Tibial nerve (tissue), 4 donors: Measurements from ENCODE around the gene DENND2C. TPM values are rescaled to one million over a fixed set of nuclear protein-coding genes. Genes with fewer than 3 reads are reported as not detected.

Source experiments
- DNase-seq, 2 donors: peaks; one replicate each; pipeline ENCODE4 v3.0.0-alpha.2; 2019; ENCODE audit warnings: low spot score in 2 of 2
- H3K27ac ChIP-seq, 4 donors: fragments of 200-600 bp; sonication (generic) in 3 of 4; one replicate each; pipeline ENCODE4 v1.5.1; 2017 to 2019; ENCODE audit warnings: mild to moderate bottlenecking in 1 of 4
- H3K27me3 ChIP-seq, 2 donors: fragments of 200-600 bp; sonication (generic) in 1 of 2; one replicate each; pipeline versions ENCODE4 v1.5.1 to v1.6.0; 2017 to 2019
- H3K36me3 ChIP-seq, 3 donors: fragments of 200-600 bp; sonication (generic); one replicate each; pipeline ENCODE4 v1.5.1; 2018 to 2019
- H3K4me1 ChIP-seq, 4 donors: fragments of 200-600 bp; sonication (generic) in 3 of 4; one replicate each; pipeline ENCODE4 v1.5.1; 2017 to 2019
- H3K4me3 ChIP-seq, 4 donors: fragments of 200-600 bp; sonication (generic) in 3 of 4; one replicate each; pipeline ENCODE4 v1.5.1; 2017 to 2019; ENCODE audit warnings: mild to moderate bottlenecking in 1 of 4, moderate library complexity in 1 of 4
- H3K9me3 ChIP-seq, 4 donors: fragments of 200-600 bp; sonication (generic) in 3 of 4; one replicate each; pipeline ENCODE4 v1.5.1; 2017 to 2019
- EP300 ChIP-seq, 2 donors: sonication (generic); formaldehyde crosslinking; IDR thresholded peaks; one replicate each; pipeline ENCODE4 v1.6.1; 2017; ENCODE audit warnings: antibody characterized with exemption in 2 of 2, mild to moderate bottlenecking in 1 of 2
- POLR2A ChIP-seq, 2 donors: fragments of 450-650 bp; IDR thresholded peaks; one replicate each; pipeline ENCODE4 v1.6.1; 2017; ENCODE audit warnings: antibody characterized with exemption in 2 of 2, mild to moderate bottlenecking in 2 of 2, moderate library complexity in 2 of 2
- WGBS, 2 donors: methylation state at CpG; one replicate each; pipeline ENCODE4 v1.1.5; 2018; 5-methylcytosine and 5-hydroxymethylcytosine counted together
- total RNA-seq, 4 donors: library from RNA; depleted of rRNA; stranded (reverse); fragments of >200 nt; gene quantifications; one replicate each; pipeline ENCODE4 v1.1.0, GENCODE V29; 2016
- TF ChIP-seq, protein P1 (sequence below), 5 experiments: fragments of 200-600 bp in 3 of 5; fragments of 450-650 bp in 2 of 5; sonication (generic) in 3 of 5; IDR thresholded peaks; one replicate each; pipeline ENCODE4 v1.5.1; 2016 to 2019; ENCODE audit warnings: antibody characterized with exemption in 5 of 5, mild to moderate bottlenecking in 3 of 5, moderate library complexity in 2 of 5

Gene DENND2C
- total RNA-seq, 4 donors from 2014 or later = 2.4 to 4.5 (median 3.3) TPM

- Histone ChIP-seq H3K4me1 (no peaks in the 10 kb centered on the region), H3K27me3 (no peaks in the 10 kb centered on the region), H3K4me3 (no peak overlapping the region), H3K9me3 (no peaks in the 10 kb centered on the region), H3K27ac (no peak overlapping the region), H3K36me3 (peaks cover 0 to 16% (median 0%) of the 10 kb centered on the region in 3 donors)
- 93 to 94% methylated on average over 5 of the region's 5 CpGs for WGBS, 2 donors
- TF ChIP-seq EP300 (IDR thresholded peaks at IDR 0.05) (no peak), POLR2A (IDR thresholded peaks at IDR 0.05) (no peak)
- TF ChIP-seq, protein P1, sequence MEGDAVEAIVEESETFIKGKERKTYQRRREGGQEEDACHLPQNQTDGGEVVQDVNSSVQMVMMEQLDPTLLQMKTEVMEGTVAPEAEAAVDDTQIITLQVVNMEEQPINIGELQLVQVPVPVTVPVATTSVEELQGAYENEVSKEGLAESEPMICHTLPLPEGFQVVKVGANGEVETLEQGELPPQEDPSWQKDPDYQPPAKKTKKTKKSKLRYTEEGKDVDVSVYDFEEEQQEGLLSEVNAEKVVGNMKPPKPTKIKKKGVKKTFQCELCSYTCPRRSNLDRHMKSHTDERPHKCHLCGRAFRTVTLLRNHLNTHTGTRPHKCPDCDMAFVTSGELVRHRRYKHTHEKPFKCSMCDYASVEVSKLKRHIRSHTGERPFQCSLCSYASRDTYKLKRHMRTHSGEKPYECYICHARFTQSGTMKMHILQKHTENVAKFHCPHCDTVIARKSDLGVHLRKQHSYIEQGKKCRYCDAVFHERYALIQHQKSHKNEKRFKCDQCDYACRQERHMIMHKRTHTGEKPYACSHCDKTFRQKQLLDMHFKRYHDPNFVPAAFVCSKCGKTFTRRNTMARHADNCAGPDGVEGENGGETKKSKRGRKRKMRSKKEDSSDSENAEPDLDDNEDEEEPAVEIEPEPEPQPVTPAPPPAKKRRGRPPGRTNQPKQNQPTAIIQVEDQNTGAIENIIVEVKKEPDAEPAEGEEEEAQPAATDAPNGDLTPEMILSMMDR (IDR thresholded peaks at IDR 0.05) = no peak
- no peak for DNase-seq
Observed at GRCh38 chr1:114623364-114623763, 46.5 kb downstream of the DENND2C start.

DNA sequence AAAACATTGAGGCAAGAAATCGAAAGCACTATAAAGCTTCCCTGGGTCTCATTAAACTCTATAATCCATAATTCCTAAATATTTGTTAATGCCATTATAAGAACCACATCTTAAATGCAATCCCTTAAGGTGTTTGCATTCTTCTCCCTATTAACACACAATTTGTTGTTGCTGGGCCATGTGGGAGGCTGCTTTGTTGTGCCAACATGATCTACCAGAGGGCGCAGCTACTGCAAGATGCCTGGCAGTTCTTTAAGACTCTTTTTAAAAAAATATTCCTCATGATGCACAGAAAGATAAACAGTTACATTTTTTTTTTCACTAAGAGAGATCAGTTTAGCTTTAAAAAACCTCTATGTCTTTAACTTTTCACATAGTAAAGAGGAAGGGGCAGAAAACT lies 49.4 kb downstream of the DENND2C start:
- no peaks in the 10 kb centered on the region for H3K4me1 ChIP-seq
- no peaks in the 10 kb centered on the region for H3K9me3 ChIP-seq
- no peak overlapping the region for H3K4me3 ChIP-seq
- H3K27me3 ChIP-seq = no peaks in the 10 kb centered on the region
- peaks cover 0 to 42% (median 0%) of the 10 kb centered on the region in 3 donors for H3K36me3 ChIP-seq
- TF ChIP-seq EP300 (IDR thresholded peaks at IDR 0.05) = no peak
- no peak for DNase-seq
- 86 to 88% methylated on average over 2 of the region's 2 CpGs for WGBS, 2 donors
- H3K27ac ChIP-seq = no peak overlapping the region

DNA sequence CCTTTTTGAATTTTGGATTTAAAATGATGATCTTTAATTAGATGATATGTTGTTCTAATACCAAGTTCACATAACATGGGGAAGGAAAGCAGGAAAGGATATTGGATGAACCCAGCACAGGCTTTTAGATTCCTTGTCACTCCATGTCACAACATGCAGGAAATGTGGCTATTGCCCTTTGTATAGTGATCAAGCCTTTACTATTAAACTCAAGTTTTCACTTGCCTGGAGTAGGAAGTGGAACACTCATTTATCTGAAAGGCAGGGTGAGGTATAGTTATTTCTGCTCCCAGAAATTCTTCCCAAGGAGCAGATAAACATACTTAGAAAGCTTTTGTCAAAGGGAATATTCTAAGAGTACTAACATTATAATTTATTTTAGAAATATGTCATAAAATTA lies 51.2 kb downstream of the DENND2C start:
- no peak for TF ChIP-seq EP300 (IDR thresholded peaks at IDR 0.05)
- no peak for TF ChIP-seq POLR2A (IDR thresholded peaks at IDR 0.05)
- TF ChIP-seq, protein P1 (IDR thresholded peaks at IDR 0.05) = no peak

DNA sequence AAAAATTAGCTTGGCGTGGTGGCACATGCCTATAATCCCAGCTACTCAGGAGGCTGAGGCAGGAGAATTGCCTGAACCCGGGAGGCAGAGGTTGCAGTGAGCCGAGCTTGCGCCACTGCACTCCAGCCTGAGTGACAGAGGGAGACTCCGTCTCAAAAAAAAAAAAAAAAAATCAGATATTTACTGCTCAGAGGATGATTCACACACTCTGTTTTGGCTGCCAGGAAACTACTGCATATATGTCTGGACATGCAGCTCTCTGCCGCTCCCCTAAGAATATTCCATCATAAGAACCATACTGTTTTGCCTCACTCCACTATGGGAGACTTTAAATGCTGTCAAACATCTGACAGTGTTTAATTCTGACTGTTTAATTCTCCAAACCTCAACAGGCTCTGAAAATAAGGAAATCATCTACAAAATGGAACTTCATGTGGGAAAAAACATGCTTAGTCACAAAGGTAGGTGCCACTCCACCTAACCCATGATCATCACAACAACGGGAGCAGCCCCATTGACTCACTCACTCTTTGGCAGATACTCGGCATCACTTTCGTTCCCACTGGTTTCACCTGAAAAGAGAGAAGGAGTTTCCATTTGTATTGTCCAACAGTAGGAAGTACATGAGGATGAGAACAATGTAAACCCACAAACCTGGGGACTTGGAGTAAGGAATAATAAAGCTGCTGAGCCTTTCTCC lies 59.2 kb downstream of the DENND2C start:
- DNase-seq = no peak
- no peaks in the 10 kb centered on the region for H3K27me3 ChIP-seq
- no peak overlapping the region for H3K4me3 ChIP-seq
- TF ChIP-seq EP300 (IDR thresholded peaks at IDR 0.05) (no peak), POLR2A (IDR thresholded peaks at IDR 0.05) (no peak)
- TF ChIP-seq, protein P1 (IDR thresholded peaks at IDR 0.05) = no peak
- H3K9me3 ChIP-seq = no peaks in the 10 kb centered on the region
- peaks cover 0 to 45% (median 0%) of the 10 kb centered on the region in 3 donors for H3K36me3 ChIP-seq
- H3K27ac ChIP-seq = no peak overlapping the region
- no peaks in the 10 kb centered on the region for H3K4me1 ChIP-seq
- WGBS, 2 donors = 93 to 96% methylated on average over 9 of the region's 9 CpGs

More for the DNA sequence above, 51.2 kb downstream of the DENND2C start:
- H3K4me1 ChIP-seq = no peaks in the 10 kb centered on the region
- H3K36me3 ChIP-seq = peaks cover 0 to 45% (median 0%) of the 10 kb centered on the region in 3 donors
- H3K4me3 ChIP-seq = no peak overlapping the region
- no peaks in the 10 kb centered on the region for H3K9me3 ChIP-seq
- no peak overlapping the region for H3K27ac ChIP-seq
- no peak for DNase-seq
- no peaks in the 10 kb centered on the region for H3K27me3 ChIP-seq

GRCh38 chr1:114609826-114610225 lies 60.0 kb downstream of the DENND2C start:
- Histone ChIP-seq H3K27ac (no peak overlapping the region), H3K4me1 (no peaks in the 10 kb centered on the region), H3K27me3 (no peaks in the 10 kb centered on the region), H3K9me3 (no peaks in the 10 kb centered on the region), H3K36me3 (peaks cover 0 to 48% (median 0%) of the 10 kb centered on the region in 3 donors), H3K4me3 (no peak overlapping the region)
- DNase-seq = no peak
- WGBS, 2 donors = 89 to 93% methylated on average over 2 of the region's 2 CpGs
- no peak for TF ChIP-seq EP300 (IDR thresholded peaks at IDR 0.05)
- TF ChIP-seq, protein P1 (IDR thresholded peaks at IDR 0.05) = no peak
- no peak for TF ChIP-seq POLR2A (IDR thresholded peaks at IDR 0.05)
